GM10266 (cell line): ENCODE measurements around the gene TSPAN13.

Experiments used
- DNase-seq: peaks from one replicate; pipeline ENCODE4 v3.0.0; 2012; ENCODE audit errors: extremely low spot score
- TF ChIP-seq, protein P1 (sequence below): IDR thresholded peaks from 2 replicates; pipeline ENCODE4 v1.5.1; 2012; ENCODE audit warnings: mild to moderate bottlenecking, low read depth; ENCODE audit not compliant: control insufficient read depth, insufficient read depth; ENCODE audit errors: missing control alignments

Gene TSPAN13

DNA sequence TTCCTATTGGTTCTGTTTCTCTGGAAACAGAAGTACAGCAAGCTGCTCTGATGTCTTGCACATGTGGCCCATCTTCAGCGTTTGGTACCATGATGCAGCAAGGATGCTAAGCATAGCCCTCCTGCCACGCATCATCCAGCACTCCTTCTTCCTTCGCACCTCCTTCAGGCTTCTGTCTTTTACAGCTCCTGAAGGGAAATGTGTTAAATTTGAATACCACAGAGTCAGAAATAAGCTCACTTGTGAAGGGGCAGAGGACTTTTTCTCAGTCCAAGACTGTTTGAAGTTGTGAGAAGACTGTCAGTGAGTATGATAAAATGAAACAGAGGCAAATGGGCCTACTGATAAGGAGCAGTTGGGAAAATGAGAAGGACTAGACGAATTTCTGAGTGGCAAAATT lies 20.7 kb downstream of the TSPAN13 start:
- DNase-seq = no peak
- TF ChIP-seq, protein P1, sequence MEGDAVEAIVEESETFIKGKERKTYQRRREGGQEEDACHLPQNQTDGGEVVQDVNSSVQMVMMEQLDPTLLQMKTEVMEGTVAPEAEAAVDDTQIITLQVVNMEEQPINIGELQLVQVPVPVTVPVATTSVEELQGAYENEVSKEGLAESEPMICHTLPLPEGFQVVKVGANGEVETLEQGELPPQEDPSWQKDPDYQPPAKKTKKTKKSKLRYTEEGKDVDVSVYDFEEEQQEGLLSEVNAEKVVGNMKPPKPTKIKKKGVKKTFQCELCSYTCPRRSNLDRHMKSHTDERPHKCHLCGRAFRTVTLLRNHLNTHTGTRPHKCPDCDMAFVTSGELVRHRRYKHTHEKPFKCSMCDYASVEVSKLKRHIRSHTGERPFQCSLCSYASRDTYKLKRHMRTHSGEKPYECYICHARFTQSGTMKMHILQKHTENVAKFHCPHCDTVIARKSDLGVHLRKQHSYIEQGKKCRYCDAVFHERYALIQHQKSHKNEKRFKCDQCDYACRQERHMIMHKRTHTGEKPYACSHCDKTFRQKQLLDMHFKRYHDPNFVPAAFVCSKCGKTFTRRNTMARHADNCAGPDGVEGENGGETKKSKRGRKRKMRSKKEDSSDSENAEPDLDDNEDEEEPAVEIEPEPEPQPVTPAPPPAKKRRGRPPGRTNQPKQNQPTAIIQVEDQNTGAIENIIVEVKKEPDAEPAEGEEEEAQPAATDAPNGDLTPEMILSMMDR = no peak

DNA sequence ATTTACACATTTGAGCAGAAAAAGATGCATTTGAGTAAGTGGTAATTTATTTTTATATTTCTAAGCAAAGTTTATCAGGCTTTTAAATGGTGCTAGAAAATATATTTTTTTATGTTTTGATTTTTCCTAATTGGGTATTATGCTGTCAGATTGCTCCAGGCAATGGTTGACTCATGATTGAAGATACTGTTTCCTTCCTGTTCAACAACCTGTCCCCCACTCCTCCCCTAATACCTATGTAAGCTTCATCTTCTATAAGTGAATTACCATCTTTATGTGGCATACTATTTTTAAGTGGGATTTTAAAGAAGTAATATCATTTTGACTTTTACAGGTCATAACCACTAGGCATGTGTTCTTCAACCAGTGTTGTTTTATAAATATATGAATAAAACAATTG lies 21.4 kb downstream of the TSPAN13 start:
- TF ChIP-seq, protein P1 = no peak
- DNase-seq = no peak

DNA sequence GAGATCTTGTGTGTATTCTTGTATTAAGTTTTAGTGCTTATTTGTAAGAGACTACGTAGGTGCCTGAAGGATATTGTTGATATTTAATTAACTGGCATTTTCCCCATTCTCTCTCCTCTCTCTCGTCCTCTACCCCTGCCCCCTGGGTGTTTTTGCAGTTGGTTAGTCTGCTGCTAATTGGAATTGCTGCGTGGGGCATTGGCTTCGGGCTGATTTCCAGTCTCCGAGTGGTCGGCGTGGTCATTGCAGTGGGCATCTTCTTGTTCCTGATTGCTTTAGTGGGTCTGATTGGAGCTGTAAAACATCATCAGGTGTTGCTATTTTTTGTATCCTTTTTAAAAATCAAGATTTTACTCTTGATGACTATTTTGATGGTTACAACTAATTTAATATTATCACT lies 22.5 kb downstream of the TSPAN13 start:
- TF ChIP-seq, protein P1 = no peak

DNA sequence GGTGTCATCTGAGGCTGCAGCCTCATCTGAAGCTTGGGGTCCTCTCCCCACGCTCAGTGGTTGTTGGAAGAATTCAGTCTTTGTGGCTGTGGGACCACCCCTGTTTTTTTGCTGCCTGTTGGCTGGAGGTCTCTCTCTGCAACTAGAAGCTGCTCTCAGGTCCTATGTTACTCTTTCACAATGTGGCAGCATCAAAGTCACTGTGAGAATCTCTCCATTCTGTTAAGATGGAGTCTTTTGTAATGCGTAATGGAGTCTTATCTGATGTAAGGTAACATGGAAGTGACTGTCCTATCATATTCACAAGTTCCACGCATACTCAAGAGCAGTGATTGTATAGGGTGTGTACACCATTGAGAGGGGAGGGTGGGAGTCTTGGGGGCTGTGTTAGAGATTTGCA lies 24.9 kb downstream of the TSPAN13 start:
- DNase-seq = no peak
- TF ChIP-seq, protein P1 = no peak

More for the DNA sequence above, 22.5 kb downstream of the TSPAN13 start:
- no peak for DNase-seq

DNA sequence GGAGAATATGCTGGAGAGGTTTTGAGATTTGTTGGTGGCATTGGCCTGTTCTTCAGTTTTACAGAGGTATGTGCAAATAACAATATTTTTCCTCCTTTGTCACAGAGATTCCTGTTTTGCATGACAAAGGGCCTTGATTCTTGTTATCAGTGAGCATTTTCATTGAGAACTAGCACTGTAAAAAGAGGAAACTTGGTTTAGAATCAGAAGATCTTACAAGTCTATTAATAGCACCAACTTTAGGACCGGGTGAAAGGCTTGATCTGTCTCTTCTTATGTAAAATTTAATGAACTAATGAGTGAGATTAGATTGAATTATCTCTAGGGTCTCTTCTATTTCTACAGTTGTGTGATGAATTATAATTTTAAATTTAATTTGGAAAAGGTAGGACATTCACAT lies 25.5 kb downstream of the TSPAN13 start:
- no peak for DNase-seq
- TF ChIP-seq, protein P1 = no peak

DNA sequence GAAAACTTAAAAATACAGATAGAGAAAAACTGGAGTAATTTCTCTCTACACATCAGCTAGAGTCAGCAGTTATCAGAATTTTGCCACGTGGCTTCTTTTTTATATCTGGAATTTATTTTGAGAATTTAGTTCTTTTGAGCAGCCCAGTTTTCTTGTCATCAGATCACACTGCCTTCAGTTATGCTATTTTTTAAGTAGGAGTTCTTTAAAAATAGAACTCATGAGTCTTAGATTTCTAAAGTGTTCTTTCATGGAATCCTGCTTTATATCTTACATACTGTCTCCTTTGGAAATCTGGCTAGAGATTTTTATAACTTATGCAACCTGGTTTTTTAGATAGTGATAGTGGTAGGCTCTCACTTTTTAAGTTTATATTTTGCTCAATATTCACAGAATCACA lies 27.0 kb downstream of the TSPAN13 start:
- no peak for DNase-seq
- TF ChIP-seq, protein P1 = no peak

DNA sequence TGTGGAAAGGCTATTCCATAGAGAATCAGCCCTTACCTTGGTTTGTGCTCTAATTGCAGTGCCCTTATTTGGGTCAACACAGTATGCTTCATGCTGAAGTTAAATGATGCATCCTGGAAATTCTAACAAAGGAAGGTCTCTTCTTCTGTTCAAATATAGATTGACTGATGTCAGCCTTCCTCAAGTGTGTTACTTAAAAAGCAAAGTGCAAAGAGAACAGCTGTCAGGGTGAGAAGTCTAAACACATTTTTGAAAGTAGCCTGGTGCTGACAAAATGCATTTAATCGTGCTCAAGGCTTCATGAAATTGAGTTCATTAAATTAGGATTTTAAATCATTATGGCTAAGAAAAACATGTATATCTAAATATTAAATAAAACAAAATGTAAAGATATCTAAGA lies 31.8 kb downstream of the TSPAN13 start:
- no peak for DNase-seq
- TF ChIP-seq, protein P1 = no peak
